ENCODE results near the gene RALGAPA2.

RALGAPA2 gene

DNA sequence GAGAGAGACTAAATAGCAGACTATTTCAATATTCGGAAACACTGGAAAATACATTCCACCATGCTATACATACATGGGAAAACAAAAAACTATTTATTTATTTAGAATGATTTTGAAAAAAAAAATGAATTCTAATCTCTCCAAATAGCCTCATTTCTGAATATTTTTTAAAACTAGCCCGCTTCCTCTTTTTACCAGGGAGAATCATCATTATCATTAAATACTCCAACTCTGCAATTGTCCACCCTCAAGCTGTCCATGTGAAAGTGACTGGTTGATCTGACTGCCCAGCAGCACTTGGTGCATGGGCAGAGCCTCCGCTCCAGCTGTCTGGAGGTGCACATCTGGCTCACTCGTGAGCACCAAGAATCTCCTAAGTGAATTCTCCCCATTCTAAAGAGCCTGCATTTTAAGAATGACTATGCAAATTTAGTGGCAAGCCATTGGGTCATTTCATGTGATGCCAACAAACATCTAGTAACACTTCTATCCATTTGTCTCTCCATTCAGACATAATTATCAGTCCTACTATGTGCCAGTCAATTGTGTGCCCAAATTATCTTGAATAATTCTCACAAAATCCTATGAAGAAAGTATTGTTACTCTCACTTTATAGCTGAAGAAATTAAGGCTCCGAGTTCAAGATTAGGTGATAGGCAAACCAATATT is 279.7 kb downstream of the RALGAPA2 start:
- no peak for DNase-seq (ENCODE audit: low read depth)
- TF ChIP-seq, protein P1, sequence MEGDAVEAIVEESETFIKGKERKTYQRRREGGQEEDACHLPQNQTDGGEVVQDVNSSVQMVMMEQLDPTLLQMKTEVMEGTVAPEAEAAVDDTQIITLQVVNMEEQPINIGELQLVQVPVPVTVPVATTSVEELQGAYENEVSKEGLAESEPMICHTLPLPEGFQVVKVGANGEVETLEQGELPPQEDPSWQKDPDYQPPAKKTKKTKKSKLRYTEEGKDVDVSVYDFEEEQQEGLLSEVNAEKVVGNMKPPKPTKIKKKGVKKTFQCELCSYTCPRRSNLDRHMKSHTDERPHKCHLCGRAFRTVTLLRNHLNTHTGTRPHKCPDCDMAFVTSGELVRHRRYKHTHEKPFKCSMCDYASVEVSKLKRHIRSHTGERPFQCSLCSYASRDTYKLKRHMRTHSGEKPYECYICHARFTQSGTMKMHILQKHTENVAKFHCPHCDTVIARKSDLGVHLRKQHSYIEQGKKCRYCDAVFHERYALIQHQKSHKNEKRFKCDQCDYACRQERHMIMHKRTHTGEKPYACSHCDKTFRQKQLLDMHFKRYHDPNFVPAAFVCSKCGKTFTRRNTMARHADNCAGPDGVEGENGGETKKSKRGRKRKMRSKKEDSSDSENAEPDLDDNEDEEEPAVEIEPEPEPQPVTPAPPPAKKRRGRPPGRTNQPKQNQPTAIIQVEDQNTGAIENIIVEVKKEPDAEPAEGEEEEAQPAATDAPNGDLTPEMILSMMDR (IDR thresholded peaks at IDR 0.05; ENCODE audit: insufficient read depth, low read depth, low read length, missing control alignments) = no peak
- H3K4me3 ChIP-seq (ENCODE audit: low read depth, low read length) = no peak overlapping the region

DNA sequence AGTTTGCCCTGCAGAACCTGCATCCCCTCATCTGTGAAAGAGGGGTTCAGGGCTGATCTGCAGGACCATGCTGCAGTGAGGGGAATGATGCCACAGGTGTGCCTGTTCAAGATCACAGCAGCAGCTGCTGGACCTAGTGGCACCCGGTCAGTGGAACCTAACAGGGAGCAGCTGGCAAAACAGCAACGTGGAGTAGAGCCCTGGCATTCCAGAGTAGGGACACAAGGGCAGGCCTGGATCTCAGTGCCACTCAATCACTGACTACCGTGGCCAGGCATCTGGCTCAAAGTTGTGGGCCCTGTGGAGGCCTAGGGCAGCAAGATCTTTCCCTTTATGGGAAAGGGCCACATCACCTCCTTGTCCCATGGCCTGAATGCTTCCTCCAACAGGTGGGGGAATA is 282.4 kb downstream of the RALGAPA2 start:
- DNase-seq (ENCODE audit: low read depth) = no peak
- TF ChIP-seq, protein P1 (IDR thresholded peaks at IDR 0.05; ENCODE audit: insufficient read depth, low read depth, low read length, missing control alignments) = no peak
- H3K4me3 ChIP-seq (ENCODE audit: low read depth, low read length) = no peak overlapping the region

GRCh38 chr20:20428067-20428466 is 284.4 kb downstream of the RALGAPA2 start:
- TF ChIP-seq, protein P1 (IDR thresholded peaks at IDR 0.05; ENCODE audit: insufficient read depth, low read depth, low read length, missing control alignments) = no peak
- no peak overlapping the region for H3K4me3 ChIP-seq (ENCODE audit: low read depth, low read length)
- no peak for DNase-seq (ENCODE audit: low read depth)

DNA sequence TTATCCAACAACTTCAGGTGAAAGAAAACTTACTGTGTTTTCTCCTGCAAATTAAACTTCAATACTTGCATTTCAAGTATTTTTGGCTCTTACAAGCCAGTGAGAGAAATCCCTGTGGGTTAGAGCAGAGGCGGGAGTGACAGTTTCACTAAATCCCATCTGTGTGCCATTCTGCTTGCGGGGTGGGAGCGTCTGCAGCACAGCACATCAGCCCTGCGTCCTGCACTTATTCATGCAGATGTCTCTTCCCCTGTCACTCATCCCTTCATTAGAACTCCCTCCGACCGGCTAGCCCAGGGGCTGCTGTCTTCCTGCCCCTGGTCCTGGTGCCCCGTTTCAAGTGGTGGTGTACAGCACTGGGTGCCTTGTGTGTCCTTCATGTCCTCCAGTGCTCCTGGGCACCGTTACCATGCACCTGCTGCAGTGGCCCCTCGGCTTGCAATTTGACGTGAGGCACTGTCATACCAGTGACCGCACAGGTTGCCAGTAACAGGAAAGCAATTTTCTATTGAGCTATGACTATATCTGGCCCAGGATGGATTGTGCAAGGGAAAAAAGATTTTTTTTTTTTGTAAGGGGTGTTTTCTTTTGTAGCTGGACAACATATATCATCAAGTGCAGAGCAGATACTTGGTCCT is 285.1 kb downstream of the RALGAPA2 start:
- no peak for DNase-seq (ENCODE audit: low read depth)
- TF ChIP-seq, protein P1 (IDR thresholded peaks at IDR 0.05; ENCODE audit: insufficient read depth, low read depth, low read length, missing control alignments) = no peak
- H3K4me3 ChIP-seq (ENCODE audit: low read depth, low read length) = no peak overlapping the region

GRCh38 chr20:20426655-20426907 is 285.9 kb downstream of the RALGAPA2 start:
- TF ChIP-seq, protein P1 (IDR thresholded peaks at IDR 0.05; ENCODE audit: insufficient read depth, low read depth, low read length, missing control alignments) = no peak
- no peak for DNase-seq (ENCODE audit: low read depth)
- H3K4me3 ChIP-seq (ENCODE audit: low read depth, low read length) = no peak overlapping the region

DNA sequence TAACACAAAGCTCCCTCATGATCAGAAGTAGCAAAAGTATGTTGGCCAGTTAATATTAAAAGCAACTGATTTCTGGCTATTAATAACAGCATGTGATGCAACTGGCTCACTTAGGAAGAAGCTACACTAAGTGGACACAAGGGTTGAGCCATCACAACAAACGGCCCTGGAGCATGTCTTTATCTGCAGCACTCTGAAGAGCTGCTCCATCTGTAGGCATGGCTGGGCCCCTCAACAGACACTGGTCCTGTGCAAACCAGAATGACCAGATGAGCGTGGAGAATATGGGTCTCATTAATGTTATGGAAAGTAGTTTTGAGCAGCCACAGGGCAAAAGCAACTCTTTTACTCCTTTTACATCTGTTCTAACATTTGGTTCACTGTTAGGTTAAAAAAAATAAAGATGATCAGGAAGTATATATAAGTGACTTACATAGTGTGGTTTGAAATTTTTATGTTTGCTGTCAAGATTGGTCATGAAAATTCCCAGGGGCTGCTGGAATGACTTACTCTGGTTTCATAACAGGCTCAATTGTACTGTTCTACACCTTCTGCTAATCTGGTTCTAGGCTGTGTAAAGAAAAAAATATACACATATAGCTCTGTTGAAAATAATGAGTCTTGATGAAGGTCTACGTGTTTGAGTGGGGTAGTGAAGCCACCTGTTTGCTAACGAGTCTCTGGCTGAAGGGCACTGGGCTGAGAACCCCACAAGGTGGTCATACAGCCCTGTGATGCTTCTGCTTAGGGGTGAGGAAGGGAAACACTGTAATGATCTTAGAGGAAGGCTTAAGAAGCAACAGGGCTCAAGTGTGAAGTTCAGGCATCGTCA is 286.4 kb downstream of the RALGAPA2 start:
- peak; percentile 28 for DNase-seq (ENCODE audit: low read depth)
- TF ChIP-seq, protein P1 (IDR thresholded peaks at IDR 0.05; ENCODE audit: insufficient read depth, low read depth, low read length, missing control alignments) = no peak
- H3K4me3 ChIP-seq (ENCODE audit: low read depth, low read length) = no peak overlapping the region

Data from GM12865 (cell line).